Right atrium auricular region (tissue), 2 donors: ENCODE data around the gene TTC24. TPM values are rescaled to one million over a fixed set of nuclear protein-coding genes. Genes with fewer than 3 reads are reported as not detected.
A peak's percentile ranks its signal among the peaks of the same experiment; 100 is the strongest.
"Not testable (repeated sequence)": the region's sequence is repeated elsewhere in the genome, so short reads cannot be mapped to it uniquely, and the experiment has no call there.

Experiments used
- DNase-seq: peaks from one replicate; pipeline ENCODE4 v3.0.0-alpha.2; 2019; ENCODE audit warnings: low spot score
- H3K27ac ChIP-seq, 2 donors: fragments of 200-600 bp; sonication (generic); 1 replicate in 1 of 2; 2 replicates in 1 of 2; pipeline ENCODE4 v1.5.1; 2016 to 2019
- H3K27me3 ChIP-seq, 2 donors: fragments of 200-600 bp; sonication (generic); one replicate each; pipeline versions ENCODE4 v1.5.1 to v1.6.0; 2017 to 2019
- H3K36me3 ChIP-seq: fragments of 200-600 bp; sonication (generic); one replicate; pipeline ENCODE4 v1.5.1; 2016
- H3K4me1 ChIP-seq, 2 donors: fragments of 200-600 bp; sonication (generic); one replicate each; pipeline versions ENCODE4 v1.5.1 to v1.6.0; 2017 to 2019
- H3K4me3 ChIP-seq, 2 donors: fragments of 200-600 bp; sonication (generic); 1 replicate in 1 of 2; 2 replicates in 1 of 2; pipeline ENCODE4 v1.5.1; 2017 to 2019; ENCODE audit warnings: mild to moderate bottlenecking in 1 of 2, moderate library complexity in 1 of 2
- H3K9me3 ChIP-seq, 2 donors: fragments of 200-600 bp; sonication (generic); one replicate each; pipeline ENCODE4 v1.5.1; 2019
- CTCF ChIP-seq, 2 donors: fragments of 200-600 bp; sonication (generic); IDR thresholded peaks; one replicate each; pipeline ENCODE4 v1.5.1; 2019; ENCODE audit warnings: antibody characterized with exemption in 2 of 2
- total RNA-seq, 2 donors: library from RNA; depleted of rRNA; stranded (reverse); fragments of >200 nt; gene quantifications; one replicate each; pipeline ENCODE4 v1.1.0, GENCODE V29; 2016

Gene TTC24
- total RNA-seq, 2 donors from 2014 or later: not detected

GRCh38 chr1:156602557-156602993 is 23.1 kb downstream of the TTC24 start:
- Histone ChIP-seq H3K9me3 (no peaks in the 10 kb centered on the region), H3K4me1 (peaks cover 0 to 17% of the 10 kb centered on the region in 2 donors), H3K27me3 (no peaks in the 10 kb centered on the region), H3K27ac (no peak overlapping the region), H3K4me3 (no peak overlapping the region), H3K36me3 (no peaks in the 10 kb centered on the region)
- TF ChIP-seq CTCF (IDR thresholded peaks at IDR 0.05): peak in 1 of 2 donors; percentile 42
- DNase-seq: no peak

- not testable (repeated sequence) for H3K27me3 ChIP-seq, H3K9me3 ChIP-seq, H3K27ac ChIP-seq, DNase-seq, H3K4me3 ChIP-seq, H3K4me1 ChIP-seq, H3K36me3 ChIP-seq
These were observed 27.8 kb downstream of the TTC24 start for GRCh38 chr1:156607344-156607743.

- no peaks in the 10 kb centered on the region for H3K9me3 ChIP-seq
- H3K27me3 ChIP-seq: no peaks in the 10 kb centered on the region
- TF ChIP-seq CTCF (IDR thresholded peaks at IDR 0.05): peak; percentile 58 to 78
- DNase-seq: no peak
- H3K4me3 ChIP-seq: no peak overlapping the region
- no peaks in the 10 kb centered on the region for H3K36me3 ChIP-seq
- H3K27ac ChIP-seq: no peak overlapping the region
- H3K4me1 ChIP-seq: peaks cover 0 to 4% of the 10 kb centered on the region in 2 donors
These were observed 28.6 kb downstream of the TTC24 start for GRCh38 chr1:156608036-156608674.

- H3K9me3 ChIP-seq: no peaks in the 10 kb centered on the region
- TF ChIP-seq CTCF (IDR thresholded peaks at IDR 0.05): peak in 1 of 2 donors; percentile 43
- H3K4me1 ChIP-seq: peaks cover 0 to 4% of the 10 kb centered on the region in 2 donors
These were observed 29.5 kb downstream of the TTC24 start for GRCh38 chr1:156608981-156609380.

GRCh38 chr1:156610072-156610471 is 30.5 kb downstream of the TTC24 start:
- not testable (repeated sequence) for H3K9me3 ChIP-seq, DNase-seq, H3K4me1 ChIP-seq, H3K27ac ChIP-seq, H3K36me3 ChIP-seq, H3K4me3 ChIP-seq, H3K27me3 ChIP-seq

More at GRCh38 chr1:156608981-156609380, 29.5 kb downstream of the TTC24 start:
- Histone ChIP-seq H3K27ac (no peak overlapping the region), H3K4me3 (no peak overlapping the region), H3K36me3 (no peaks in the 10 kb centered on the region), H3K27me3 (no peaks in the 10 kb centered on the region)
- no peak for DNase-seq

GRCh38 chr1:156612666-156613065 is 33.1 kb downstream of the TTC24 start:
- Histone ChIP-seq H3K4me3 (no peak overlapping the region), H3K27me3 (no peaks in the 10 kb centered on the region), H3K27ac (no peak overlapping the region), H3K36me3 (no peaks in the 10 kb centered on the region), H3K9me3 (no peaks in the 10 kb centered on the region), H3K4me1 (peaks cover 0 to 29% of the 10 kb centered on the region in 2 donors)
- no peak for TF ChIP-seq CTCF (IDR thresholded peaks at IDR 0.05)
- no peak for DNase-seq

GRCh38 chr1:156615946-156616345 is 36.4 kb downstream of the TTC24 start:
- Histone ChIP-seq H3K4me3 (no peak overlapping the region), H3K9me3 (no peaks in the 10 kb centered on the region)

More at GRCh38 chr1:156615946-156616345, 36.4 kb downstream of the TTC24 start:
- Histone ChIP-seq H3K27ac (peak overlapping the region; percentile 55 to 59), H3K36me3 (no peaks in the 10 kb centered on the region), H3K27me3 (no peaks in the 10 kb centered on the region), H3K4me1 (peaks cover 0 to 25% of the 10 kb centered on the region in 2 donors)
- no peak for DNase-seq
- no peak for TF ChIP-seq CTCF (IDR thresholded peaks at IDR 0.05)
